K562 (cell line): ENCODE measurements around the gene ZNF792. TPM values are rescaled to one million over a fixed set of nuclear protein-coding genes. Genes with fewer than 3 reads are reported as not detected.

Source experiments
- ETS1 ChIP-seq: conservative IDR thresholded peaks from 2 replicates; pipeline ENCODE4 v1.6.1; 2011; ENCODE audit warnings: low read depth, mild to moderate bottlenecking, low read length; ENCODE audit not compliant: control insufficient read depth
- ETV5 ChIP-seq: sonication (generic); formaldehyde crosslinking; IDR thresholded peaks from 2 replicates; pipeline ENCODE4 v1.4.0; 2020; ENCODE audit warnings: low read depth, mild to moderate bottlenecking, missing genetic modification reagents
- GATAD2A ChIP-seq: fragments of 450-650 bp; IDR thresholded peaks from 2 replicates; pipeline ENCODE4 v1.6.1; 2017
- PTRF ChIP-seq: fragments of 450-650 bp; IDR thresholded peaks from 2 replicates; pipeline ENCODE4 v1.6.1; 2016; ENCODE audit warnings: mild to moderate bottlenecking, missing genetic modification characterization, missing compliant biosample characterization
- RBFOX2 ChIP-seq: fragments of 200-400 bp; formaldehyde crosslinking; IDR thresholded peaks from 2 replicates; pipeline ENCODE4 v1.6.1; 2017; ENCODE audit warnings: low read depth, mild to moderate bottlenecking, low read length, moderate library complexity
- SIX5 ChIP-seq, 2 experiments: IDR thresholded peaks; 2 replicates each; pipeline ENCODE4 v1.6.1; 2011; ENCODE audit warnings: low read length in 2 of 2, borderline replicate concordance in 1 of 2, low read depth in 1 of 2, mild to moderate bottlenecking in 1 of 2, moderate library complexity in 1 of 2; ENCODE audit not compliant: insufficient read depth in 1 of 2
- SOX6 ChIP-seq: fragments of 450-650 bp; IDR thresholded peaks from 2 replicates; pipeline ENCODE4 v1.6.1; 2014; ENCODE audit warnings: mild to moderate bottlenecking
- polyA plus RNA-seq, 8 experiments: library from polyadenylated mRNA; depleted of rRNA in 4 of 8; stranded (reverse) in 5 of 8; unstranded in 3 of 8; fragments of >200 nt; fragmentation: Nextera tagmentation in 2 of 8; fragmentation: Illumina TruSeq in 1 of 8; extraction: Ambion mirVana in 2 of 8; extraction: Trizol in 1 of 8; gene quantifications; 2 replicates each; pipeline versions ENCODE4 v1.2.1 to v1.2.3, GENCODE V29; 2011 to 2014; ENCODE audit warnings: inconsistent platforms in 1 of 8, missing spikeins in 1 of 8
- total RNA-seq, 7 experiments: library from RNA; depleted of rRNA in 6 of 7; stranded (reverse); fragments of >200 nt in 6 of 7; fragmentation: Illumina TruSeq in 2 of 7; extraction: Trizol in 2 of 7; gene quantifications; 2 replicates each; pipeline versions ENCODE4 v1.2.1 to v1.2.3, GENCODE V29; 2011 to 2021; ENCODE audit warnings: low replicate concordance in 1 of 7
- TF ChIP-seq, protein P1 (sequence below): fragments of 250-450 bp; sonication (Bioruptor Pico); IDR thresholded peaks from 2 replicates; pipeline ENCODE4 v1.5.1; 2021; ENCODE audit warnings: mild to moderate bottlenecking
- TF ChIP-seq, protein P2 (sequence below): sonication (generic); formaldehyde crosslinking; IDR thresholded peaks from 2 replicates; pipeline ENCODE4 v1.8.0; 2022; ENCODE audit warnings: mild to moderate bottlenecking, missing genetic modification reagents
- TF ChIP-seq, protein P3 (sequence below): sonication (generic); formaldehyde crosslinking; IDR thresholded peaks from 2 replicates; pipeline ENCODE4 v1.8.0; 2022; ENCODE audit warnings: missing genetic modification reagents, mild to moderate bottlenecking, borderline replicate concordance
- TF ChIP-seq, protein P4 (sequence below): fragments of 450-650 bp; IDR thresholded peaks from 2 replicates; pipeline ENCODE4 v1.6.1; 2016; ENCODE audit warnings: antibody characterized with exemption

Gene ZNF792
- total and polyA plus RNA-seq, 9 of the 15 experiments (the other 6 are each of a cell fraction or from before 2014, with no cell fraction given), result 3.3 to 16.5 (median 10.4) TPM

DNA sequence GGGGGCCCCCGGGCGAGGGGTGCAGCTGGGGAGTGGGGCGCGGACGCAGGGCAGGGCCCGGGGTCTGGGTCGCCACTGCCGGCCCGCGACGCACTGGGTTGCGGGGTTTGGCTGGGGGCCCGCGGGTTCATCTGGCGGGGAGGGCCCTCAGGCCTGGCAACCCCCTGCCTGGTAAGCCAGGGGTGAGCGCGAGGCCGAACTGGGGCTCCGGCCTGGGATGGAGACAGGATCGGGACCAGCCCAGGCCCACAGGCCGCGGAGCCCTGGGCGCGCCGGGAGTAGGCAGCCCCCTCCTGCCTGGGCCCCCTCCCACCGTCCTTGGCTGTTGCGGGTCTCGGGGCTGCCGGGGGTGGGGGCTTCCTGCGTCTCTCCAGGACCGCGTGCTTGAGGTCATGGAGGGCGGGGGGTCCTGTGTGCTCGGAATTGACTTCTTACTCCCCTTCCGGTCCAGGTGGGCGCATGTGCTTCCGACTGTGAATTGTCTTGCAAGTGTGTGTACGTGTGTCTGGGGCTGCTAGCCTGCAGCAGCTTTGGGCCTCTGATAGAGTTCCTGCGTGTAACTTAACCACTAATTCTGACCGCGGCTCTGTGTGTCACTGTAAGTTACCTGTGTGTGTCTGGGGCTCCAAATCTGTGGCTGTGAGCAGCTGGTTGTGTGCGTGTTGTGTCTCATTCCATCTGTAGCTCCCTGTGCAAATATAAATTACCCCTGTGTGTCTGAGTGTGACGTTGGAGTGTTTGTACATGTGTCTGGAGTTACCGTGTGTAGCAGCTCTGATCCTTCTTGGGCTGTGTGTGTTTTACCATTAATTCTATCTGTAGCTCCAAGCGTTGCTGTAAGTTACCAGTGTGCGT, 36.8 kb upstream of the ZNF792 start (continued):
- TF ChIP-seq ETV5 (CRISPR knock-in tag), result peak; percentile 44; the same call in 1 of the 2 replicates
- TF ChIP-seq, protein P1, sequence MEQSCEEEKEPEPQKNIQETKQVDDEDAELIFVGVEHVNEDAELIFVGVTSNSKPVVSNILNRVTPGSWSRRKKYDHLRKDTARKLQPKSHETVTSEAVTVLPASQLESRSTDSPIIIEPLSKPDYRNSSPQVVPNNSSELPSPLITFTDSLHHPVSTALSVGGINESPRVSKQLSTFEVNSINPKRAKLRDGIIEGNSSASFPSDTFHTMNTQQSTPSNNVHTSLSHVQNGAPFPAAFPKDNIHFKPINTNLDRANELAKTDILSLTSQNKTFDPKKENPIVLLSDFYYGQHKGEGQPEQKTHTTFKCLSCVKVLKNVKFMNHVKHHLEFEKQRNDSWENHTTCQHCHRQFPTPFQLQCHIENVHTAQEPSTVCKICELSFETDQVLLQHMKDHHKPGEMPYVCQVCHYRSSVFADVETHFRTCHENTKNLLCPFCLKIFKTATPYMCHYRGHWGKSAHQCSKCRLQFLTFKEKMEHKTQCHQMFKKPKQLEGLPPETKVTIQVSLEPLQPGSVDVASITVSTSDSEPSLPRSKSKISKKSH (CRISPR knock-in tag), result no peak
- no peak for TF ChIP-seq SIX5 (IDR thresholded peaks at IDR 0.05; ENCODE audit: borderline replicate concordance in 1 of 2, insufficient read depth in 1 of 2, low read depth in 1 of 2, low read length in 2 of 2)
- TF ChIP-seq, protein P2, sequence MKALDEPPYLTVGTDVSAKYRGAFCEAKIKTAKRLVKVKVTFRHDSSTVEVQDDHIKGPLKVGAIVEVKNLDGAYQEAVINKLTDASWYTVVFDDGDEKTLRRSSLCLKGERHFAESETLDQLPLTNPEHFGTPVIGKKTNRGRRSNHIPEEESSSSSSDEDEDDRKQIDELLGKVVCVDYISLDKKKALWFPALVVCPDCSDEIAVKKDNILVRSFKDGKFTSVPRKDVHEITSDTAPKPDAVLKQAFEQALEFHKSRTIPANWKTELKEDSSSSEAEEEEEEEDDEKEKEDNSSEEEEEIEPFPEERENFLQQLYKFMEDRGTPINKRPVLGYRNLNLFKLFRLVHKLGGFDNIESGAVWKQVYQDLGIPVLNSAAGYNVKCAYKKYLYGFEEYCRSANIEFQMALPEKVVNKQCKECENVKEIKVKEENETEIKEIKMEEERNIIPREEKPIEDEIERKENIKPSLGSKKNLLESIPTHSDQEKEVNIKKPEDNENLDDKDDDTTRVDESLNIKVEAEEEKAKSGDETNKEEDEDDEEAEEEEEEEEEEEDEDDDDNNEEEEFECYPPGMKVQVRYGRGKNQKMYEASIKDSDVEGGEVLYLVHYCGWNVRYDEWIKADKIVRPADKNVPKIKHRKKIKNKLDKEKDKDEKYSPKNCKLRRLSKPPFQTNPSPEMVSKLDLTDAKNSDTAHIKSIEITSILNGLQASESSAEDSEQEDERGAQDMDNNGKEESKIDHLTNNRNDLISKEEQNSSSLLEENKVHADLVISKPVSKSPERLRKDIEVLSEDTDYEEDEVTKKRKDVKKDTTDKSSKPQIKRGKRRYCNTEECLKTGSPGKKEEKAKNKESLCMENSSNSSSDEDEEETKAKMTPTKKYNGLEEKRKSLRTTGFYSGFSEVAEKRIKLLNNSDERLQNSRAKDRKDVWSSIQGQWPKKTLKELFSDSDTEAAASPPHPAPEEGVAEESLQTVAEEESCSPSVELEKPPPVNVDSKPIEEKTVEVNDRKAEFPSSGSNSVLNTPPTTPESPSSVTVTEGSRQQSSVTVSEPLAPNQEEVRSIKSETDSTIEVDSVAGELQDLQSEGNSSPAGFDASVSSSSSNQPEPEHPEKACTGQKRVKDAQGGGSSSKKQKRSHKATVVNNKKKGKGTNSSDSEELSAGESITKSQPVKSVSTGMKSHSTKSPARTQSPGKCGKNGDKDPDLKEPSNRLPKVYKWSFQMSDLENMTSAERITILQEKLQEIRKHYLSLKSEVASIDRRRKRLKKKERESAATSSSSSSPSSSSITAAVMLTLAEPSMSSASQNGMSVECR (CRISPR knock-in tag), result no peak
- no peak for TF ChIP-seq ETS1
- no peak for TF ChIP-seq GATAD2A
- peak; percentile 47; the same call in 1 of the 2 replicates for TF ChIP-seq RBFOX2
- no peak for TF ChIP-seq PTRF (tag)
- TF ChIP-seq, protein P3, sequence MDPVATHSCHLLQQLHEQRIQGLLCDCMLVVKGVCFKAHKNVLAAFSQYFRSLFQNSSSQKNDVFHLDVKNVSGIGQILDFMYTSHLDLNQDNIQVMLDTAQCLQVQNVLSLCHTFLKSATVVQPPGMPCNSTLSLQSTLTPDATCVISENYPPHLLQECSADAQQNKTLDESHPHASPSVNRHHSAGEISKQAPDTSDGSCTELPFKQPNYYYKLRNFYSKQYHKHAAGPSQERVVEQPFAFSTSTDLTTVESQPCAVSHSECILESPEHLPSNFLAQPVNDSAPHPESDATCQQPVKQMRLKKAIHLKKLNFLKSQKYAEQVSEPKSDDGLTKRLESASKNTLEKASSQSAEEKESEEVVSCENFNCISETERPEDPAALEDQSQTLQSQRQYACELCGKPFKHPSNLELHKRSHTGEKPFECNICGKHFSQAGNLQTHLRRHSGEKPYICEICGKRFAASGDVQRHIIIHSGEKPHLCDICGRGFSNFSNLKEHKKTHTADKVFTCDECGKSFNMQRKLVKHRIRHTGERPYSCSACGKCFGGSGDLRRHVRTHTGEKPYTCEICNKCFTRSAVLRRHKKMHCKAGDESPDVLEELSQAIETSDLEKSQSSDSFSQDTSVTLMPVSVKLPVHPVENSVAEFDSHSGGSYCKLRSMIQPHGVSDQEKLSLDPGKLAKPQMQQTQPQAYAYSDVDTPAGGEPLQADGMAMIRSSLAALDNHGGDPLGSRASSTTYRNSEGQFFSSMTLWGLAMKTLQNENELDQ (CRISPR knock-in tag), result no peak
- TF ChIP-seq, protein P4, sequence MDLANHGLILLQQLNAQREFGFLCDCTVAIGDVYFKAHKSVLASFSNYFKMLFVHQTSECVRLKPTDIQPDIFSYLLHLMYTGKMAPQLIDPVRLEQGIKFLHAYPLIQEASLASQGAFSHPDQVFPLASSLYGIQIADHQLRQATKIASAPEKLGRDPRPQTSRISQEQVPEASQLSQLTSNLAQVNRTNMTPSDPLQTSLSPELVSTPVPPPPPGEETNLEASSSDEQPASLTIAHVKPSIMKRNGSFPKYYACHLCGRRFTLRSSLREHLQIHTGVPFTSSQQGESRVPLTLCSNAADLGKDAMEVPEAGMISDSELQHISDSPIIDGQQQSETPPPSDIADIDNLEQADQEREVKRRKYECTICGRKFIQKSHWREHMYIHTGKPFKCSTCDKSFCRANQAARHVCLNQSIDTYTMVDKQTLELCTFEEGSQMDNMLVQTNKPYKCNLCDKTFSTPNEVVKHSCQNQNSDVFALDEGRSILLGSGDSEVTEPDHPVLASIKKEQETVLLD, result no peak
- no peak for TF ChIP-seq SOX6
